Gastrocnemius medialis (tissue), 4 donors: Measurements from ENCODE around the gene GSG1L.

Experiments used
- POLR2A ChIP-seq, 2 donors: fragments of 450-650 bp; IDR thresholded peaks; one replicate each; pipeline ENCODE4 v1.6.1; 2017; ENCODE audit warnings: antibody characterized with exemption in 2 of 2, mild to moderate bottlenecking in 2 of 2, moderate library complexity in 2 of 2
- TF ChIP-seq, protein P1 (sequence below), 5 experiments: fragments of 450-650 bp in 3 of 5; fragments of 200-600 bp in 2 of 5; sonication (generic) in 2 of 5; IDR thresholded peaks in 4 of 5; conservative IDR thresholded peaks in 1 of 5; 1 replicate in 4 of 5; 2 replicates in 1 of 5; pipeline ENCODE4 v1.5.1; 2016 to 2019; ENCODE audit warnings: antibody characterized with exemption in 5 of 5, mild to moderate bottlenecking in 3 of 5, moderate library complexity in 3 of 5

DNA sequence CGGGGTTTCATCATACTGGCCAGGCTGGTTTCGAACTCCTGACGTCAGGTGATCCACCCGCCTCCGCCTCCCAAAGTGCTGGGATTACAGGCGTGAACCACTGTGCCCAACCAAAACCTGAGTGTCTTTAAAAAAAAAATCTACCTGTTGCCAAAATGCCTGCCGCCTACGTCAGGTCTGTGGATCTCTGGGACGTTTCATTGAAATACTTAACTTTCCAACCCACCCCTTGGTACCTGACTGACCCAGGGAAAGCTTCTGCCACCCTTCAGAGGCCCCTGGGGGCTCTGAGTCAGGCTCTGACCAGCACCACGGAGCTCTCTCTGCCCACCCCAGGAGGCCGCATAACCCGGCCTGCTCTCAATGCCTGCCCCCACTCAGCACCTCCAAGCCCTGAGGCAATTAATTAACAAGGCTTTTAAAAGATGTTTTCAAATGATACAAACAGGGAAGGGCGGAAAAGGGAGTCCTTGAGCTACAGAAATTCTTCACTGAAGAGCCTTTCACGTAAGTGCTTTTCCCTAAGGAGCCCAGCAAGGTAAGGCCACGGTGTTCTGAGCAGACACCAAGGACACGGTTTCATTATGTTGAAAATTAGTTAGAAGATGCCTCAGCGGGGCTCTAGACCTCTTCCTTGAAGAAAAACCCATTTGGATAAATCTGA is 29.3 kb upstream of the GSG1L start:
- TF ChIP-seq POLR2A (IDR thresholded peaks at IDR 0.05) = no peak
- TF ChIP-seq, protein P1, sequence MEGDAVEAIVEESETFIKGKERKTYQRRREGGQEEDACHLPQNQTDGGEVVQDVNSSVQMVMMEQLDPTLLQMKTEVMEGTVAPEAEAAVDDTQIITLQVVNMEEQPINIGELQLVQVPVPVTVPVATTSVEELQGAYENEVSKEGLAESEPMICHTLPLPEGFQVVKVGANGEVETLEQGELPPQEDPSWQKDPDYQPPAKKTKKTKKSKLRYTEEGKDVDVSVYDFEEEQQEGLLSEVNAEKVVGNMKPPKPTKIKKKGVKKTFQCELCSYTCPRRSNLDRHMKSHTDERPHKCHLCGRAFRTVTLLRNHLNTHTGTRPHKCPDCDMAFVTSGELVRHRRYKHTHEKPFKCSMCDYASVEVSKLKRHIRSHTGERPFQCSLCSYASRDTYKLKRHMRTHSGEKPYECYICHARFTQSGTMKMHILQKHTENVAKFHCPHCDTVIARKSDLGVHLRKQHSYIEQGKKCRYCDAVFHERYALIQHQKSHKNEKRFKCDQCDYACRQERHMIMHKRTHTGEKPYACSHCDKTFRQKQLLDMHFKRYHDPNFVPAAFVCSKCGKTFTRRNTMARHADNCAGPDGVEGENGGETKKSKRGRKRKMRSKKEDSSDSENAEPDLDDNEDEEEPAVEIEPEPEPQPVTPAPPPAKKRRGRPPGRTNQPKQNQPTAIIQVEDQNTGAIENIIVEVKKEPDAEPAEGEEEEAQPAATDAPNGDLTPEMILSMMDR (IDR thresholded peaks at IDR 0.05 in 4 of 5, conservative IDR thresholded peaks at IDR 0.05 in 1 of 5) = no peak
